ENCODE data around the gene CXCL12.

- TF ChIP-seq, protein P1, sequence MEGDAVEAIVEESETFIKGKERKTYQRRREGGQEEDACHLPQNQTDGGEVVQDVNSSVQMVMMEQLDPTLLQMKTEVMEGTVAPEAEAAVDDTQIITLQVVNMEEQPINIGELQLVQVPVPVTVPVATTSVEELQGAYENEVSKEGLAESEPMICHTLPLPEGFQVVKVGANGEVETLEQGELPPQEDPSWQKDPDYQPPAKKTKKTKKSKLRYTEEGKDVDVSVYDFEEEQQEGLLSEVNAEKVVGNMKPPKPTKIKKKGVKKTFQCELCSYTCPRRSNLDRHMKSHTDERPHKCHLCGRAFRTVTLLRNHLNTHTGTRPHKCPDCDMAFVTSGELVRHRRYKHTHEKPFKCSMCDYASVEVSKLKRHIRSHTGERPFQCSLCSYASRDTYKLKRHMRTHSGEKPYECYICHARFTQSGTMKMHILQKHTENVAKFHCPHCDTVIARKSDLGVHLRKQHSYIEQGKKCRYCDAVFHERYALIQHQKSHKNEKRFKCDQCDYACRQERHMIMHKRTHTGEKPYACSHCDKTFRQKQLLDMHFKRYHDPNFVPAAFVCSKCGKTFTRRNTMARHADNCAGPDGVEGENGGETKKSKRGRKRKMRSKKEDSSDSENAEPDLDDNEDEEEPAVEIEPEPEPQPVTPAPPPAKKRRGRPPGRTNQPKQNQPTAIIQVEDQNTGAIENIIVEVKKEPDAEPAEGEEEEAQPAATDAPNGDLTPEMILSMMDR (IDR thresholded peaks at IDR 0.05; ENCODE audit: borderline replicate concordance, extremely low read depth, low read length, poor library complexity, severe bottlenecking), result no peak
- TF ChIP-seq EZH2 (IDR thresholded peaks at IDR 0.05; ENCODE audit: borderline replicate concordance, low read depth, low read length, severe bottlenecking), result no peak
Measured at GRCh38 chr10:44416021-44416771, 31.3 kb upstream of the CXCL12 start.

All from DND-41 (cell line).